NK-92 treated with Interleukin-12 subunit alpha and Interleukin-12 subunit beta, amount 100 ng/mL, for 24 hours (cell line): ENCODE results near the gene SYK.
"Not testable (repeated sequence)": the region's sequence is repeated elsewhere in the genome, so short reads cannot be mapped to it uniquely, and the experiment has no call there.

Experiments
- DNase-seq: peaks from one replicate; lab custom pipeline; 2025; lab: John Stamatoyannopoulos, UW

SYK gene

DNA sequence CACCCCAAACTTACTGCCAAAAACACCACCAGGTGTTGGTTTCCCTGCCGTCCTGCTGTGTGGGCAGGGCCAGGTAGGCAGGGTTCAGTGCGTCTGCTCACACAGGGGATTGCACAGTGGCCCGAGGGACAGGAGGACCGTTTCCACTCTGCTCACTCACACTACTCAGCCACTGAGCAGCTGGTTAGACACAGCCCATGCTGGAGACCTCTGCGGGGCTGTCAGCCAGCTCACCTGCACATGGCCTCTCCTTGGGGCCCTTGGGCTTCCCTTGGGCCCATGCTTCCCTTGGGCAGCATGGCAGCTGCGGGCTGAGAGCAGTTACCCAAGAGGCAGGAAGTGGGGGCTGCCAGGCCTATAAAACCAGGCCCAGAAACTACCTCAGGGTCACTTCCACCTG is 79.0 kb downstream of the SYK start:
- DNase-seq: no peak

DNA sequence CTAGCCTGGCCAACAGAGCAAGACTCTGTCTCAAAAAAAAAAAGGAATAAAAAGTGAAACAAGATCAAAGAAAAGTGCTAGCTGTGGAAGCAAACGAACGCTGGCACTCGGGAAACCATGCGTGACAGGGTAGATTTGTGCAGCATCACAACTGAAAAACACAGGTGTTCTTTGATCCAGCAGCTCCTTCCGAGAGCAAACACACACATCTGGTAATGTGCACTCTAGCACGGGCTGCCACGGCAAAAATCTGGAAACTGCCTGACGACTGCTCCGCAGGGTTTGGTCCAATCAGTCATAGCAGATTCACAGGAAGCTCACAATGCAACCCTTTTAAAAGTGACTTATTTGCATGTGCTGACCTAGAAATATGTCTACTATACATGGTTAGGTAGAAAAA is 80.0 kb downstream of the SYK start:
- DNase-seq: no peak

DNA sequence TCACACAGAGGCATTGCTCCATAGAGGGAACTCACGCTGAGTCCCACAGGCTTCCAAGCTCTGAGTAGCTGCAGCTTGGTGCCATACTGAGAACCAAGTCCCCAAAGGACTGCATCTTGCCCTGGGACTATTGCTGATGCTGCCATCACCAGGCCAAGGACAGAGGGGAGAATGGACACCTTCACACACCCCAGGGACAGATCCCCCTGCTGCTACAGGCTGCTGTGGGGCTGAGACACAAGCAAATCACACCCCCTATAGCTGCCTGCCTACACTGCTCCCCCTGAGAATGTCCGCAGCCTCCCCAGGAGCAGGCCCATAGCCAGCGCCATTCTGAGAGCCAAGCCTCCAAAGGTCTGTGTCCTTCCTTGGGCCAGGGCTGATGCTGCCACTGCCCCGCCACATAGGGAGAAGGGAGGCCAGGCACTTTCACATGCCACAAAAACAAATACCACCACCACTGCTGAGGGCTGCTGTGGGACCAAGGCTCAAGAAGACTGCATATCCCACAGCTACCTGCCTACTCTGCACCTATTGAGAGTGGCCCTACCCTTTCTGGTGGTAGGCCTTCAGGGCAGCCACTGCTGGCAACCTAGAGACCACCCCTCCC is 81.5 kb downstream of the SYK start:
- DNase-seq: no peak

- DNase-seq: no peak
These were observed 82.0 kb downstream of the SYK start for GRCh38 chr9:90883661-90884060.

GRCh38 chr9:90884178-90884577 is 82.6 kb downstream of the SYK start:
- no peak for DNase-seq

GRCh38 chr9:90886868-90887267 is 85.2 kb downstream of the SYK start:
- DNase-seq: not testable (repeated sequence)

DNA sequence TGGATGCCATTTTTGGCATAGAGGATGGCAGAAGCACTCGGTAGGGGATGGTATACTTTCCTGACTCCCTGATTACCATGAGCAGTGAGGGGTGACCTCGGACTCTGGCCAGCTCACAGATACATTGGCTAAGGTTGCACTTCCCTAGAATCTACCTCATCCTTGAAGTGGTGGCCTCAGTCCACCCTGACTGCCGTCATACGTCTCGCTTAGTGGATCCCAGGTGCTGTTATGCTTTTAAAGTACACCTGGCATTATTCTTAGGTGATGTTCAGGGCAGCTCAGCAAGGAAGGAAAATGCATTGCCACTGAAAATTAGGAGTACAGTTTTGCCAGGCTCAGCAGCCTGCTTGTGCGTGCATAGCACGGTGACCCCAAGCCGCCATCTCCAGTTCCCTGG is 87.3 kb downstream of the SYK start:
- DNase-seq: no peak

GRCh38 chr9:90890146-90890810 is 88.7 kb downstream of the SYK start:
- DNase-seq: no peak

DNA sequence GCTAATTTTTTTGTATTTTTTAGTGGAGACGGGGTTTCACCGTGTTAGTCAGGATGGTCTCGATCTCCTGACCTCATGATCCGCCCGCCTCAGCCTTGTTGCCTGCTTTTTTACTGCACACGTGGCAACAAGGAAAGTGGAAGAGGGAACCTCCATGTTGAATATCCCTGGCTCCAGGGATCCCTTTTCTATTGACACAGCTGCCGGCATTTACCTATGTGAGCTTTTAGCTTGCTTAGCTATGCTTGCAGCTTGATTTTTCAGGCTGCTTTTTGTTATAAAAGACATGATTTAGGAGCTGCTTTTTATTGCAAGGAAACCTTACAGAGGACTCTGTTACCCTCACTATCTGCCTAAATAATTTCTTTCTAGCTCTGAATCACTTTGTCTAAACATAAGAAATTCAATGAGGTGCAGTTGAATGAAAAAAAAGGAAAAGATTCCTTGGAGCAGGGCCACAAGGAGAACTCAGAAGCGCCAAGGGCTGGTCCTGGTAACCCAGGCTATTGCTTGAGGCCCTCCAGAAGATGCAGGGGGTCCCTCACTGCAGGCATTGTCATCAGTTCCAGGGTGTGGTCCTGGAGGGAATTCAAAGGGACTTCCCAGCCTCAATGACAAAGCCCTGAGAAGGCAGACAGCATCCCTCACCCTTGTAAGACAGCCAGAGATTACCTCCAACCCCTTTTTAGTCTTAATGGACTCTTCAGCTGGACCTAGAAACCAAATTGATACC is 89.9 kb downstream of the SYK start:
- no peak for DNase-seq

GRCh38 chr9:90892918-90893317 is 91.3 kb downstream of the SYK start:
- DNase-seq: no peak

GRCh38 chr9:90893706-90894105 is 92.1 kb downstream of the SYK start:
- DNase-seq: no peak

DNA sequence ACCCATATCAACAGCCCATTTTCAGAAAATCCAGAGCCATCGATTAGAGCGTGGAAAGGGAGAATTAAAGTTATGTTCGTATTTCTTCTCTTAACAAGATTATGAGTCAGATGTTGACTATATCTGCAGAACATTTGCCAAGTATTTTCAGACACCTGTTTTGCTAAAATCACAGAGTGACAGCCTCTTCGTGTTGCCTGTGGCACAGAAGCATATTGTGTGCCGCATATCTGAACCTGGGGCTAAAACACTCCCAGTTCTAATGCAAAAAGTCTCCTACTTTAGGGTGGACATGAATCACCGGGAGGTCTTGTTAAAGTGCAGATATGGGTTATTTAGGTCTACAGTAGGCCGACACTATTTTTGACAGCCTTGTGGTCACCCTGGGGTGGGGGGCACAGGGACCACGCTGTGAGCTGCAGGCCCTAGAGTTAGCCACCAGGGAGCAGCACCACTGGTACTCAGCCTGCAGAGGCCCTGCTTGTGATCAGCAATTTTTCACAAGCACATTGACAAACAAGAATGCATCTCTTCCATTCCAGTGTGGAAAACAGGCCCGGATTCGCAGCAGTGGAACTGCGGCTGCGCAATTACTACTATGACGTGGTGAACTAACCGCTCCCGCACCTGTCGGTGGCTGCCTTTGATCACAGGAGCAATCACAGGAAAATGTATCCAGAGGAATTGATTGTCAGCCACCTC is 93.5 kb downstream of the SYK start:
- DNase-seq: no peak

GRCh38 chr9:90895786-90896185 is 94.2 kb downstream of the SYK start:
- DNase-seq: no peak

DNA sequence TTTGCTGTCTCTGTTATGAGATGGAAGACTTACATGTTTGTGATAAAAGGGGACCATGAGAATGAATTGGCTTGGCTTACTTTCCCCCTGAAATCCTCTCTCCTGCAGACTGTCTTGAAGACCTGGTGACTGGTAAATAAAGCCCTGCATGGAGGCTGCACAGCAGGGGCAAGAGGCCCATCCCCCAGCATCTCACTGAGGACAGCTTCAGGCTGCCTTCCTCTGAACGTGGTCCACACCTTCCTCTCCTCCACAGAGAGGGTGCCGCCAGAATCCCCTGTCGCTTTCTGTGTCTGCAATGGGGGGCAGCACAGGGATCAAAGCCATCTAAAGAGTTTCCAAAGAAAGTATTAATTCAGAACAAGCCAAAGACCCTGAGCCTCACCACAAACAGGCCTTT is 94.6 kb downstream of the SYK start:
- no peak for DNase-seq

GRCh38 chr9:90898228-90898627 is 96.6 kb downstream of the SYK start:
- DNase-seq: no peak

GRCh38 chr9:90899287-90899686 is 97.7 kb downstream of the SYK start:
- no peak for DNase-seq

DNA sequence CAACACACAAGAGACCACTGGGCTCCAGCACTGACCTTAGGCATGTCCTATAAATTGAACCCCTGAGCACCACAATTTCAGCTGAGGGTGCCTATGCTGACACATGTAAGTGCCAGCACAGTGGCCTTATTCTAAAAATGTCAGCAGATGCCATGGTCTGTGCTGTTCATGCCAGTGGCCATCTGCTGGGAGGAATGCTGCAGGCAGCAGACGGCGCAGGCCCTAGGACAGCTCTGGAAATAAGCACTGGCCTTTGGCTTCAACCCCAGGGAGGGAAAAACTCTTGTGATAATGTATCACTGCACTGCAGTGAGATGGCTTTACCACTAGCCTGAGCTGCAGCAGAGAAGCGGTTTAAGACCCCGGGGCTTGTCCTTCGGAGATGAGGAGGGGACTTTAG is 98.5 kb downstream of the SYK start:
- no peak for DNase-seq

- DNase-seq: no peak
These were observed 100.3 kb downstream of the SYK start for GRCh38 chr9:90901933-90902332.

GRCh38 chr9:90903766-90904424 is 102.3 kb downstream of the SYK start:
- DNase-seq: no peak

- no peak for DNase-seq
These were observed 103.3 kb downstream of the SYK start for GRCh38 chr9:90904706-90905478.

DNA sequence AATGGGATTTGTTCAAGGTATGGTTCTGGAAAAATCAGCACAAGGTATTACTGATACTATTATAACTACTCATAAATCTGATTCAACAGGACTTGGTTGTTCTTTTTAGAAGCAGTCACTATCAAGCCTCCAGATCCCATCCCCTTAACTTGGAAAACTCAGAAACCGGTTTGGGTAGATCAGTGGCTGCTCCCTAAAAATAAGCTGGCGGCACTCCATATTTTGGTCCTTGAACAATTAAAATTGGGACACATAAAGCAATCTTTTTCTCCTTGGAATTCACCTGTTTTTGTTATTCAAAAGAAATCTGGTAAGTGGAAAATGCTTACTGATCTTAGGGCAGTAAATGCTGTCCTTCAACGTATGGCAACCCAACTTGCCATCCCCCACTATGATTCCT is 104.2 kb downstream of the SYK start:
- DNase-seq: no peak
